ENCODE results near the gene NR3C1.

The NR3C1 gene

GRCh38 chr5:143404416-143405062 is 1.1 kb upstream of the NR3C1 start:
- peak overlapping the region; percentile 96 for H3K27ac ChIP-seq (ENCODE audit: low read length)
- H3F3A ChIP-seq (ENCODE audit: insufficient read depth, low read length): peaks cover 39% of the 10 kb centered on the region
- peaks cover 40% of the 10 kb centered on the region for H3K79me2 ChIP-seq (ENCODE audit: low read length)
- H3K4me1 ChIP-seq (ENCODE audit: low read length): no peaks in the 10 kb centered on the region
- peak overlapping the region; percentile 87 for H3K9ac ChIP-seq (ENCODE audit: low read length)
- peak overlapping the region; percentile 88 for H2AFZ ChIP-seq (ENCODE audit: low read length)
- TF ChIP-seq EZH2phosphoT487 (IDR thresholded peaks at IDR 0.05; ENCODE audit: low read length) (no peak), EZH2 (optimal IDR thresholded peaks at IDR 0.05; ENCODE audit: low read depth, low read length) (no peak)
- TF ChIP-seq, protein P1, sequence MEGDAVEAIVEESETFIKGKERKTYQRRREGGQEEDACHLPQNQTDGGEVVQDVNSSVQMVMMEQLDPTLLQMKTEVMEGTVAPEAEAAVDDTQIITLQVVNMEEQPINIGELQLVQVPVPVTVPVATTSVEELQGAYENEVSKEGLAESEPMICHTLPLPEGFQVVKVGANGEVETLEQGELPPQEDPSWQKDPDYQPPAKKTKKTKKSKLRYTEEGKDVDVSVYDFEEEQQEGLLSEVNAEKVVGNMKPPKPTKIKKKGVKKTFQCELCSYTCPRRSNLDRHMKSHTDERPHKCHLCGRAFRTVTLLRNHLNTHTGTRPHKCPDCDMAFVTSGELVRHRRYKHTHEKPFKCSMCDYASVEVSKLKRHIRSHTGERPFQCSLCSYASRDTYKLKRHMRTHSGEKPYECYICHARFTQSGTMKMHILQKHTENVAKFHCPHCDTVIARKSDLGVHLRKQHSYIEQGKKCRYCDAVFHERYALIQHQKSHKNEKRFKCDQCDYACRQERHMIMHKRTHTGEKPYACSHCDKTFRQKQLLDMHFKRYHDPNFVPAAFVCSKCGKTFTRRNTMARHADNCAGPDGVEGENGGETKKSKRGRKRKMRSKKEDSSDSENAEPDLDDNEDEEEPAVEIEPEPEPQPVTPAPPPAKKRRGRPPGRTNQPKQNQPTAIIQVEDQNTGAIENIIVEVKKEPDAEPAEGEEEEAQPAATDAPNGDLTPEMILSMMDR (IDR thresholded peaks at IDR 0.05; ENCODE audit: low read length): no peak
- DNase-seq: peak; percentile 83
- H3K9me3 ChIP-seq (replicated peaks; ENCODE audit: insufficient read depth, low read length): no peaks in the 10 kb centered on the region
- peak overlapping the region; percentile 98 for H3K4me2 ChIP-seq (ENCODE audit: low read depth, low read length)
- no peaks in the 10 kb centered on the region; the same call in 1 of the 2 replicates for H3K36me3 ChIP-seq (replicated peaks; ENCODE audit: insufficient read depth, low read length)
- H3K27me3 ChIP-seq (replicated peaks; ENCODE audit: insufficient read depth, low read length): no peaks in the 10 kb centered on the region
- H4K20me1 ChIP-seq (ENCODE audit: insufficient read depth, low read length): no peaks in the 10 kb centered on the region
- no peaks in the 10 kb centered on the region for H3K9me2 ChIP-seq (replicated peaks; ENCODE audit: insufficient read depth, low read length)
- peak overlapping the region; percentile 84 for H3K4me3 ChIP-seq (ENCODE audit: low read length)

GRCh38 chr5:143403334-143403592 is 223 bp downstream of the NR3C1 start:
- Histone ChIP-seq H3K4me3 (ENCODE audit: low read length) (peak overlapping the region; percentile 87), H3K4me1 (ENCODE audit: low read length) (no peaks in the 10 kb centered on the region), H3F3A (ENCODE audit: insufficient read depth, low read length) (peaks cover 39% of the 10 kb centered on the region), H3K9me3 (replicated peaks; ENCODE audit: insufficient read depth, low read length) (no peaks in the 10 kb centered on the region), H3K27me3 (replicated peaks; ENCODE audit: insufficient read depth, low read length) (no peaks in the 10 kb centered on the region), H4K20me1 (ENCODE audit: insufficient read depth, low read length) (no peaks in the 10 kb centered on the region), H3K9ac (ENCODE audit: low read length) (peak overlapping the region; percentile 93), H3K4me2 (ENCODE audit: low read depth, low read length) (peak overlapping the region; percentile 57; the same call in 1 of the 2 replicates), H3K9me2 (replicated peaks; ENCODE audit: insufficient read depth, low read length) (no peaks in the 10 kb centered on the region), H3K36me3 (replicated peaks; ENCODE audit: insufficient read depth, low read length) (no peaks in the 10 kb centered on the region; the same call in 1 of the 2 replicates), H3K79me2 (ENCODE audit: low read length) (peaks cover 52% of the 10 kb centered on the region), H2AFZ (ENCODE audit: low read length) (peak overlapping the region; percentile 43; the same call in 1 of the 2 replicates), H3K27ac (ENCODE audit: low read length) (peak overlapping the region; percentile 91)
- TF ChIP-seq EZH2phosphoT487 (IDR thresholded peaks at IDR 0.05; ENCODE audit: low read length): no peak
- TF ChIP-seq EZH2 (optimal IDR thresholded peaks at IDR 0.05; ENCODE audit: low read depth, low read length): no peak
- TF ChIP-seq, protein P1 (IDR thresholded peaks at IDR 0.05; ENCODE audit: low read length): no peak
- DNase-seq: no peak

- Histone ChIP-seq H3F3A (ENCODE audit: insufficient read depth, low read length) (peaks cover 39% of the 10 kb centered on the region), H3K9ac (ENCODE audit: low read length) (peak overlapping the region; percentile 93), H3K9me2 (replicated peaks; ENCODE audit: insufficient read depth, low read length) (no peaks in the 10 kb centered on the region), H3K27me3 (replicated peaks; ENCODE audit: insufficient read depth, low read length) (no peaks in the 10 kb centered on the region), H3K4me3 (ENCODE audit: low read length) (peak overlapping the region; percentile 87), H3K27ac (ENCODE audit: low read length) (peak overlapping the region; percentile 91), H3K79me2 (ENCODE audit: low read length) (peaks cover 58% of the 10 kb centered on the region), H3K36me3 (replicated peaks; ENCODE audit: insufficient read depth, low read length) (no peaks in the 10 kb centered on the region; the same call in 1 of the 2 replicates), H2AFZ (ENCODE audit: low read length) (peak overlapping the region; percentile 43; the same call in 1 of the 2 replicates), H3K9me3 (replicated peaks; ENCODE audit: insufficient read depth, low read length) (no peaks in the 10 kb centered on the region), H3K4me1 (ENCODE audit: low read length) (no peaks in the 10 kb centered on the region), H3K4me2 (ENCODE audit: low read depth, low read length) (peak overlapping the region; percentile 57), H4K20me1 (ENCODE audit: insufficient read depth, low read length) (no peaks in the 10 kb centered on the region)
- peak; percentile 70 for DNase-seq
- TF ChIP-seq, protein P1 (IDR thresholded peaks at IDR 0.05; ENCODE audit: low read length): no peak
- TF ChIP-seq EZH2 (optimal IDR thresholded peaks at IDR 0.05; ENCODE audit: low read depth, low read length): no peak
- no peak for TF ChIP-seq EZH2phosphoT487 (IDR thresholded peaks at IDR 0.05; ENCODE audit: low read length)
These were observed 743 bp downstream of the NR3C1 start for GRCh38 chr5:143402553-143403333.
